ENCODE measurements around the gene DUSP9. TPM values are rescaled to one million over a fixed set of nuclear protein-coding genes. Genes with fewer than 3 reads are reported as not detected.

Gene DUSP9
- total and polyA plus RNA-seq, 7 donors, result not detected

- peak in 1 of 2 donors; percentile 21 for DNase-seq
- TF ChIP-seq CTCF (IDR thresholded peaks at IDR 0.05), result no peak
- WGBS, 3 donors, result 85 to 96% (median 96%) methylated on average over 19 of the region's 19 CpGs
- no peak overlapping the region for H3K27ac ChIP-seq
- H3K4me1 ChIP-seq, result no peaks in the 10 kb centered on the region
- intact Hi-C loops (cut with DNase I), result no loop called here
- H3K4me3 ChIP-seq, result no peak overlapping the region
- peaks cover 0 to 17% (median 0%) of the 10 kb centered on the region in 3 donors for H3K27me3 ChIP-seq (ENCODE audit: insufficient read depth in 3 of 3, low read length in 2 of 3)
- H3K9me3 ChIP-seq, result no peaks in the 10 kb centered on the region
- no peaks in the 10 kb centered on the region for H3K36me3 ChIP-seq (ENCODE audit: insufficient read depth in 1 of 2, low read depth in 1 of 2)
- ATAC-seq, result no peak
Observed at GRCh38 chrX:153631907-153632594, 15.0 kb upstream of the DUSP9 start.

GRCh38 chrX:153632595-153632946, 14.4 kb upstream of the DUSP9 start:
- DNase-seq, result no peak
- WGBS, 3 donors, result 79 to 97% (median 95%) methylated on average over 4 to 7 of the region's 7 CpGs
- intact Hi-C loops (cut with DNase I), result no loop called here
- Histone ChIP-seq H3K4me3 (no peak overlapping the region), H3K36me3 (ENCODE audit: insufficient read depth in 1 of 2, low read depth in 1 of 2) (no peaks in the 10 kb centered on the region), H3K4me1 (no peaks in the 10 kb centered on the region), H3K27me3 (ENCODE audit: insufficient read depth in 3 of 3, low read length in 2 of 3) (peaks cover 0 to 15% (median 0%) of the 10 kb centered on the region in 3 donors), H3K27ac (no peak overlapping the region), H3K9me3 (no peaks in the 10 kb centered on the region)
- ATAC-seq, result no peak
- TF ChIP-seq CTCF (IDR thresholded peaks at IDR 0.05), result no peak

GRCh38 chrX:153633048-153633447, 14.0 kb upstream of the DUSP9 start:
- Histone ChIP-seq H3K9me3 (no peaks in the 10 kb centered on the region), H3K27ac (no peak overlapping the region), H3K36me3 (ENCODE audit: insufficient read depth in 1 of 2, low read depth in 1 of 2) (no peaks in the 10 kb centered on the region), H3K27me3 (ENCODE audit: insufficient read depth in 3 of 3, low read length in 2 of 3) (peaks cover 0 to 10% (median 0%) of the 10 kb centered on the region in 3 donors), H3K4me3 (no peak overlapping the region), H3K4me1 (no peaks in the 10 kb centered on the region)
- no peak for ATAC-seq
- no peak for TF ChIP-seq CTCF (IDR thresholded peaks at IDR 0.05)
- 92 to 97% (median 94%) methylated on average over 6 to 14 of the region's 14 CpGs for WGBS, 3 donors
- intact Hi-C loops (cut with DNase I), result no loop called here
- peak in 1 of 2 donors; percentile 40 for DNase-seq

GRCh38 chrX:153633607-153634180, 13.3 kb upstream of the DUSP9 start:
- TF ChIP-seq CTCF (IDR thresholded peaks at IDR 0.05), result no peak

More at GRCh38 chrX:153633607-153634180, 13.3 kb upstream of the DUSP9 start:
- peak in 1 of 2 donors; percentile 30 for DNase-seq
- ATAC-seq, result no peak
- intact Hi-C loops (cut with DNase I), result no loop called here
- no peak overlapping the region for H3K4me3 ChIP-seq
- H3K27me3 ChIP-seq (ENCODE audit: insufficient read depth in 3 of 3, low read length in 2 of 3), result peaks cover 0 to 8% (median 0%) of the 10 kb centered on the region in 3 donors
- 76 to 84% (median 79%) methylated on average over 7 to 15 of the region's 15 CpGs for WGBS, 3 donors
- no peaks in the 10 kb centered on the region for H3K36me3 ChIP-seq (ENCODE audit: insufficient read depth in 1 of 2, low read depth in 1 of 2)
- no peaks in the 10 kb centered on the region for H3K9me3 ChIP-seq
- H3K4me1 ChIP-seq, result no peaks in the 10 kb centered on the region
- H3K27ac ChIP-seq, result no peak overlapping the region

Measured in psoas muscle (tissue), 8 donors.